ENCODE data around the gene RFNG. TPM values are rescaled to one million over a fixed set of nuclear protein-coding genes. Genes with fewer than 3 reads are reported as not detected.

Gene RFNG
- total and polyA plus RNA-seq, 2 of the 13 experiments (the other 11 are each of a cell fraction or from before 2014, with no cell fraction given), result 61.4 to 64.0 TPM

GRCh38 chr17:82098939-82099763 is 47.5 kb upstream of the RFNG start (continued):
- 0 out of 2 replicates have a peak, but pooled peaks have one; percentile 51 for TF ChIP-seq BCL3 (CRISPR knock-in tag; IDR thresholded peaks at IDR 0.05)
- 0 out of 2 replicates have a peak, but pooled peaks have one; percentile 14 for TF ChIP-seq ZNF691 (CRISPR knock-in tag; IDR thresholded peaks at IDR 0.05; ENCODE audit: borderline replicate concordance, low read depth)
- TF ChIP-seq NPAS2 (CRISPR knock-in tag; IDR thresholded peaks at IDR 0.05; ENCODE audit: borderline replicate concordance), result no peak
- no peak; the same call in 1 of the 2 replicates for TF ChIP-seq ZNF747 (CRISPR knock-in tag; IDR thresholded peaks at IDR 0.05; ENCODE audit: borderline replicate concordance)
- TF ChIP-seq ZC3H13 (CRISPR knock-in tag; IDR thresholded peaks at IDR 0.05), result peak; percentile 86
- no peak for TF ChIP-seq ARID3A (IDR thresholded peaks at IDR 0.05; ENCODE audit: low read depth, low read length)
- TF ChIP-seq YEATS4 (CRISPR knock-in tag; IDR thresholded peaks at IDR 0.05; ENCODE audit: borderline replicate concordance), result no peak; the same call in 1 of the 2 replicates
- TF ChIP-seq ZNF34 (CRISPR knock-in tag; IDR thresholded peaks at IDR 0.05; ENCODE audit: borderline replicate concordance), result no peak
- TF ChIP-seq ZNF749 (CRISPR knock-in tag; IDR thresholded peaks at IDR 0.05; ENCODE audit: borderline replicate concordance), result peak; percentile 19; the same call in 1 of the 2 replicates
- peak; percentile 80 for TF ChIP-seq ZNF430 (CRISPR knock-in tag; IDR thresholded peaks at IDR 0.05)
- TF ChIP-seq FOSL1 (CRISPR knock-in tag; IDR thresholded peaks at IDR 0.05; ENCODE audit: borderline replicate concordance), result no peak
- TF ChIP-seq ETS1 (CRISPR knock-in tag; IDR thresholded peaks at IDR 0.05), result 0 out of 2 replicates have a peak, but pooled peaks have one; percentile 26
- TF ChIP-seq TOPORS (CRISPR knock-in tag; IDR thresholded peaks at IDR 0.05), result no peak
- TF ChIP-seq JARID2 (CRISPR knock-in tag; IDR thresholded peaks at IDR 0.05; ENCODE audit: insufficient replicate concordance), result peak; percentile 17
- TF ChIP-seq ZNF737 (CRISPR knock-in tag; IDR thresholded peaks at IDR 0.05; ENCODE audit: borderline replicate concordance), result no peak
- no peak for TF ChIP-seq ZMAT5 (CRISPR knock-in tag; IDR thresholded peaks at IDR 0.05; ENCODE audit: borderline replicate concordance, low read depth)
- no peak for TF ChIP-seq ZNF557 (CRISPR knock-in tag; IDR thresholded peaks at IDR 0.05)
- no peak for TF ChIP-seq ZNF224 (CRISPR knock-in tag; IDR thresholded peaks at IDR 0.05)
- TF ChIP-seq ZNF253 (CRISPR knock-in tag; IDR thresholded peaks at IDR 0.05; ENCODE audit: borderline replicate concordance), result no peak
- TF ChIP-seq MYNN (CRISPR knock-in tag; IDR thresholded peaks at IDR 0.05; ENCODE audit: low read depth), result no peak
- TF ChIP-seq ZFP90 (CRISPR knock-in tag; IDR thresholded peaks at IDR 0.05; ENCODE audit: borderline replicate concordance), result no peak
- peak; percentile 88; the same call in 1 of the 2 replicates for TF ChIP-seq NRL (CRISPR knock-in tag; IDR thresholded peaks at IDR 0.05; ENCODE audit: borderline replicate concordance)
- TF ChIP-seq NFIC (IDR thresholded peaks at IDR 0.05; ENCODE audit: low read length), result no peak
- no peak for TF ChIP-seq CBX5 (CRISPR knock-in tag; IDR thresholded peaks at IDR 0.05; ENCODE audit: borderline replicate concordance)
